Mammary epithelial cell (primary cell): ENCODE results near the gene ST3GAL3.

ENCODE experiments used
- CTCF ChIP-seq, 2 donors: IDR thresholded peaks in 1 of 2; conservative IDR thresholded peaks in 1 of 2; 2 replicates each; pipeline ENCODE4 v1.5.1; 2011 to 2012; ENCODE audit warnings: inconsistent platforms in 2 of 2, low read length in 2 of 2, mild to moderate bottlenecking in 2 of 2, control low read depth in 1 of 2, low read depth in 1 of 2; ENCODE audit not compliant: insufficient read depth in 1 of 2; ENCODE audit errors: extremely low read depth in 1 of 2
- EZH2 ChIP-seq: IDR thresholded peaks from 2 replicates; pipeline ENCODE4 v1.6.1; 2012; ENCODE audit warnings: low read length, inconsistent platforms, borderline replicate concordance

- TF ChIP-seq CTCF (conservative IDR thresholded peaks at IDR 0.05 in 1 of 2, IDR thresholded peaks at IDR 0.05 in 1 of 2; ENCODE audit: extremely low read depth in 1 of 2, insufficient read depth in 1 of 2, low read depth in 1 of 2, low read length in 2 of 2) (no peak), EZH2 (no peak)
These were observed 72.6 kb downstream of the ST3GAL3 start for GRCh38 chr1:43779805-43780403.
